HepG2 (cell line): ENCODE data around the gene ERCC4. TPM values are rescaled to one million over a fixed set of nuclear protein-coding genes. Genes with fewer than 3 reads are reported as not detected.

ENCODE experiments used
- ATAC-seq: fragments of 200-7000 bp; cut with Tn5 transposase; 3 replicates; pipeline ENCODE4 v1.9.1; 2020; ENCODE audit warnings: mild to moderate bottlenecking, moderate library complexity
- BruUV-seq: library from RNA; stranded (reverse); fragments of 400-500 nt; replicated peaks from 2 replicates; lab custom pipeline; 2021; lab: Mats Ljungman, UMichigan
- CTCF ChIA-PET: fragments of 300-600 bp; formaldehyde crosslinking; extraction: SDS; loops from one replicate; lab custom pipeline; 2021; ENCODE audit warnings: low total read pairs, inconsistent platforms, low intra/inter-chr PET ratio; lab: Yijun Ruan, JAX
- POLR2A ChIA-PET: fragments of 350-600 bp; sonication (Branson Sonifier 250); formaldehyde crosslinking; loops from one replicate; lab custom pipeline; 2020; ENCODE audit warnings: antibody characterized with exemption, inconsistent platforms; lab: Yijun Ruan, JAX
- DNase-seq: peaks from one replicate; pipeline ENCODE4 v3.0.0-alpha.2; 2015; ENCODE audit warnings: low spot score
- FAIRE-seq: peaks from 3 replicates; lab custom pipeline; 2011; peaks lifted over from hg19 to GRCh38; lab: Jason Lieb, UNC
- H2AFZ ChIP-seq: one replicate; pipeline ENCODE4 v1.6.1; 2011; ENCODE audit warnings: low read length, inconsistent platforms
- H3K27ac ChIP-seq: fragments of 300-600 bp; 3 replicates; pipeline ENCODE4 v1.8.0; 2011; ENCODE audit warnings: mixed run types, mild to moderate bottlenecking, mixed read lengths, low read length, inconsistent platforms; ENCODE audit not compliant: insufficient read depth; ENCODE audit errors: extremely low read length
- H3K27me3 ChIP-seq, 2 experiments: fragments of 200-600 bp in 1 of 2; 2 replicates in 1 of 2; 3 replicates in 1 of 2; pipeline versions ENCODE4 v1.6.0 to v1.8.0; 2011; ENCODE audit warnings: low read length in 2 of 2, mild to moderate bottlenecking in 2 of 2, moderate library complexity in 2 of 2, inconsistent platforms in 1 of 2; ENCODE audit not compliant: insufficient read depth in 2 of 2, control insufficient read depth in 1 of 2
- H3K36me3 ChIP-seq, 2 experiments: fragments of 200-600 bp in 1 of 2; replicated peaks in 1 of 2; 2 replicates in 1 of 2; 3 replicates in 1 of 2; pipeline versions ENCODE4 v1.5.1 to v1.8.0; 2011; ENCODE audit warnings: low read length in 2 of 2, inconsistent platforms in 1 of 2; ENCODE audit not compliant: insufficient read depth in 2 of 2, control insufficient read depth in 1 of 2
- H3K4me1 ChIP-seq: 2 replicates; pipeline ENCODE4 v1.5.1; 2012; ENCODE audit warnings: low read length, inconsistent platforms; ENCODE audit not compliant: insufficient read depth
- H3K4me2 ChIP-seq: 2 replicates; pipeline ENCODE4 v1.6.0; 2011; ENCODE audit warnings: low read depth, low read length, inconsistent platforms
- H3K4me3 ChIP-seq, 3 experiments: fragments of 200-600 bp in 1 of 3; sonication (generic), shearing (Covaris generic) in 1 of 3; replicated peaks in 1 of 3; 2 replicates each; pipeline ENCODE4 v1.5.1; 2011 to 2016; ENCODE audit warnings: low read length in 3 of 3, inconsistent platforms in 2 of 3, low read depth in 2 of 3, mild to moderate bottlenecking in 2 of 3, control low read depth in 1 of 3, mixed read lengths in 1 of 3; ENCODE audit not compliant: insufficient read depth in 1 of 3
- H3K79me2 ChIP-seq: one replicate; pipeline ENCODE4 v1.6.1; 2011; ENCODE audit warnings: low read length, inconsistent platforms; ENCODE audit not compliant: insufficient read depth
- H3K9ac ChIP-seq: 2 replicates; pipeline ENCODE4 v1.6.0; 2011; ENCODE audit warnings: mild to moderate bottlenecking, low read depth, low read length, inconsistent platforms; ENCODE audit not compliant: insufficient read depth
- H3K9me3 ChIP-seq: 2 replicates; pipeline ENCODE4 v1.5.1; 2012; ENCODE audit warnings: mild to moderate bottlenecking, low read length
- H4K20me1 ChIP-seq: 2 replicates; pipeline ENCODE4 v1.6.0; 2011; ENCODE audit warnings: inconsistent platforms, mild to moderate bottlenecking, low read length, moderate library complexity; ENCODE audit not compliant: insufficient read depth
- ARID2 ChIP-seq: sonication (generic); formaldehyde crosslinking; IDR thresholded peaks from 2 replicates; pipeline ENCODE4 v1.8.1; 2022; ENCODE audit warnings: mild to moderate bottlenecking, missing genetic modification reagents, borderline replicate concordance
- DNMT3B ChIP-seq: conservative IDR thresholded peaks from 2 replicates; pipeline ENCODE4 v1.6.1; 2016; ENCODE audit warnings: missing biosample characterization, control low read depth
- DPF2 ChIP-seq: sonication (generic); formaldehyde crosslinking; IDR thresholded peaks from 2 replicates; pipeline ENCODE4 v1.4.0; 2020; ENCODE audit warnings: mild to moderate bottlenecking, low read depth, missing genetic modification reagents, borderline replicate concordance
- MEF2D ChIP-seq: sonication (generic); formaldehyde crosslinking; IDR thresholded peaks from 2 replicates; pipeline ENCODE4 v1.5.1; 2020; ENCODE audit warnings: mild to moderate bottlenecking, missing genetic modification reagents
- MTERF4 ChIP-seq: sonication (generic); formaldehyde crosslinking; IDR thresholded peaks from 2 replicates; pipeline ENCODE4 v1.8.0; 2023; ENCODE audit warnings: mild to moderate bottlenecking, missing genetic modification reagents
- NFRKB ChIP-seq: fragments of 450-650 bp; IDR thresholded peaks from 2 replicates; pipeline ENCODE4 v1.6.1; 2017
- RXRA ChIP-seq: sonication (generic); formaldehyde crosslinking; IDR thresholded peaks from 2 replicates; pipeline ENCODE4 v1.5.1; 2020; ENCODE audit warnings: missing genetic modification reagents
- TBP ChIP-seq: sonication (generic); formaldehyde crosslinking; IDR thresholded peaks from 2 replicates; pipeline ENCODE4 v1.5.0; 2020; ENCODE audit warnings: missing genetic modification reagents
- TCF12 ChIP-seq, 2 experiments: fragments of 450-650 bp in 1 of 2; sonication (generic) in 1 of 2; formaldehyde crosslinking in 1 of 2; IDR thresholded peaks; 2 replicates each; pipeline versions ENCODE4 v1.6.1 to v1.8.0; 2017 to 2022; ENCODE audit warnings: antibody characterized with exemption in 1 of 2, mild to moderate bottlenecking in 1 of 2, missing genetic modification reagents in 1 of 2, moderate library complexity in 1 of 2
- ZKSCAN5 ChIP-seq: sonication (generic); formaldehyde crosslinking; IDR thresholded peaks from 2 replicates; pipeline ENCODE4 v1.5.1; 2020; ENCODE audit warnings: mild to moderate bottlenecking, missing genetic modification reagents
- ZNF281 ChIP-seq: sonication (generic); formaldehyde crosslinking; IDR thresholded peaks from 2 replicates; pipeline ENCODE4 v1.4.0; 2020; ENCODE audit warnings: missing genetic modification reagents, borderline replicate concordance
- ZNF329 ChIP-seq: sonication (generic); formaldehyde crosslinking; IDR thresholded peaks from 2 replicates; pipeline ENCODE4 v1.9.0; 2021; ENCODE audit warnings: low read depth, mild to moderate bottlenecking, missing genetic modification reagents
- ZNF619 ChIP-seq: sonication (generic); formaldehyde crosslinking; IDR thresholded peaks from 2 replicates; pipeline ENCODE4 v1.4.0; 2020; ENCODE audit warnings: mild to moderate bottlenecking, missing genetic modification reagents
- ZNF720 ChIP-seq: sonication (generic); formaldehyde crosslinking; IDR thresholded peaks from 2 replicates; pipeline ENCODE4 v1.4.0; 2020; ENCODE audit warnings: missing genetic modification reagents
- ZNF724P ChIP-seq: sonication (generic); formaldehyde crosslinking; IDR thresholded peaks from 2 replicates; pipeline ENCODE4 v1.8.0; 2022; ENCODE audit warnings: missing genetic modification reagents, borderline replicate concordance
- ZNF790 ChIP-seq: sonication (generic); formaldehyde crosslinking; IDR thresholded peaks from 2 replicates; pipeline ENCODE4 v1.8.0; 2022; ENCODE audit warnings: missing genetic modification reagents, mild to moderate bottlenecking, borderline replicate concordance
- WGBS: methylation state at CpG from one replicate; pipeline ENCODE4 v1.1.6; 2017; ENCODE audit warnings: low lambda C conversion rate; 5-methylcytosine and 5-hydroxymethylcytosine counted together
- in situ Hi-C: cut with HindIII; loops from 2 replicates; pipeline ENCODE4 v1.10.0; 2017; ENCODE audit warnings: low pct_unique_long_range_greater_than_20kb; ENCODE audit not compliant: extremely low pct_ligation_motif_present
- intact Hi-C: fragments of 100-400 bp; cut with micrococcal nuclease; formaldehyde crosslinking; loops from one replicate; pipeline ENCODE4 v1.10.0; 2022; ENCODE audit not compliant: unreplicated experiment
- polyA plus RNA-seq, 8 experiments: library from polyadenylated mRNA; depleted of rRNA in 3 of 8; stranded (reverse) in 7 of 8; unstranded in 1 of 8; fragments of >200 nt; fragmentation: Illumina TruSeq in 4 of 8; extraction: Trizol in 4 of 8; gene quantifications; 2 replicates each; pipeline versions ENCODE4 v1.2.1 to v1.2.3, GENCODE V29; 2011 to 2016; ENCODE audit warnings: low read depth in 4 of 8, missing spikeins in 1 of 8, mixed read lengths in 1 of 8; ENCODE audit not compliant: insufficient read depth in 1 of 8
- total RNA-seq, 5 experiments: library from RNA; depleted of rRNA; stranded (reverse); fragments of >200 nt; fragmentation: Illumina TruSeq; extraction: Trizol; gene quantifications; 2 replicates each; pipeline ENCODE4 v1.2.3, GENCODE V29; 2016; ENCODE audit warnings: low read depth in 1 of 5

The ERCC4 gene
- total and polyA plus RNA-seq, 2 of the 13 experiments (the other 11 are each of a cell fraction or from before 2014, with no cell fraction given) = 5.4 to 15.2 TPM

- CTCF ChIA-PET = no interaction called here
- POLR2A ChIA-PET = no interaction called here
- no peak for FAIRE-seq
Measured at GRCh38 chr16:13962232-13962631, 42.3 kb downstream of the ERCC4 start.

More at GRCh38 chr16:13962232-13962631, 42.3 kb downstream of the ERCC4 start:
- no peaks in the 10 kb centered on the region for H3K36me3 ChIP-seq
- DNase-seq = no peak
- no peak for TF ChIP-seq ZKSCAN5
- TF ChIP-seq DPF2 (CRISPR knock-in tag) = no peak
- no peak for TF ChIP-seq NFRKB
- TF ChIP-seq DNMT3B (CRISPR knock-in tag) = no peak
- TF ChIP-seq ARID2 (CRISPR knock-in tag) = no peak
- no peak for TF ChIP-seq MTERF4 (CRISPR knock-in tag)
- TF ChIP-seq ZNF281 = no peak
- no peak for TF ChIP-seq ZNF329
- no peak for TF ChIP-seq RXRA (CRISPR knock-in tag)
- no peak for TF ChIP-seq ZNF790
- no peak for TF ChIP-seq ZNF724P (CRISPR knock-in tag)
- no peak for TF ChIP-seq ZNF720 (CRISPR knock-in tag)
- no peak for TF ChIP-seq ZNF619 (CRISPR knock-in tag)
- TF ChIP-seq TCF12 (IDR thresholded peaks at IDR 0.05) = no peak
- no peak for TF ChIP-seq TCF12 (CRISPR knock-in tag; IDR thresholded peaks at IDR 0.05)
- TF ChIP-seq MEF2D (CRISPR knock-in tag) = no peak
- TF ChIP-seq TBP (CRISPR knock-in tag) = no peak
- in situ Hi-C loops (no loop called here), intact Hi-C loops (no loop called here)
- H3K9ac ChIP-seq = no peak overlapping the region
- H3K79me2 ChIP-seq = no peaks in the 10 kb centered on the region
- no peak overlapping the region for H3K27ac ChIP-seq
- no peaks in the 10 kb centered on the region; a peak in 1 of 5 replicates for H3K27me3 ChIP-seq
- no TSS peak for BruUV-seq
- 52% methylated on average over 1 of the region's 1 CpG for WGBS
- H2AFZ ChIP-seq = no peak overlapping the region
- no peaks in the 10 kb centered on the region for H3K9me3 ChIP-seq
- no peak overlapping the region for H3K4me3 ChIP-seq
- ATAC-seq = no peak
- H3K4me2 ChIP-seq = no peak overlapping the region
- peaks cover 33% of the 10 kb centered on the region for H3K4me1 ChIP-seq
- no peaks in the 10 kb centered on the region for H4K20me1 ChIP-seq
